NCI-H2171 treated with DMSO at 0.1 percent for 48 hours (cell line): Measurements from ENCODE around the gene ABCA9.
A peak's percentile ranks its signal among the peaks of the same experiment; 100 is the strongest.
"Not testable (repeated sequence)": the region's sequence is repeated elsewhere in the genome, so short reads cannot be mapped to it uniquely, and the experiment has no call there.

ENCODE experiments used
- DNase-seq: peaks from one replicate; lab custom pipeline; 2025; lab: John Stamatoyannopoulos, UW

The ABCA9 gene

DNA sequence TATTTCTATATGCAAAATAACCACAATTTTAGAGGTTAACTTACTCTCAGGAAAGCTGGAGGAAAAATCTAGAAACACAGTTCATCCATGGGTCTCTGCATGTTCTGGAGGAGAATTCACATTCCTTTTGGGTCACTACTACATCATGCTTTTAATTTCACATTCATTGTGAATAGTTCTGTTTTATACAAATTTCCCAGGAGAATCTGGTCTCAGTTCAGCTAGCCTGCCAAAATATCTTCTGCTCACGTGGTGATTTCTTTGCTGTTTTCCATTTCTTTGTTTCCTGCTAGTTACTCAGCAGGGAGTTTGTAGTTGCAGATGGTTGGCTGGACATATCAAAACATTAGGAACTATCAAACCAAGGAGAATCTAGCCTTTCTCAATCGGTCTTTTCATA lies at the start of gene ABCA9:
Gene ABCA9, minus strand, starts transcription at position 106 of the 400 bp plus-strand sequence. CDS start 9,801 bp downstream, outside the sequence.
- DNase-seq = peak; percentile 13

GRCh38 chr17:69105907-69106730 lies 45.4 kb upstream of the ABCA9 start:
- DNase-seq = peak; percentile 67

DNA sequence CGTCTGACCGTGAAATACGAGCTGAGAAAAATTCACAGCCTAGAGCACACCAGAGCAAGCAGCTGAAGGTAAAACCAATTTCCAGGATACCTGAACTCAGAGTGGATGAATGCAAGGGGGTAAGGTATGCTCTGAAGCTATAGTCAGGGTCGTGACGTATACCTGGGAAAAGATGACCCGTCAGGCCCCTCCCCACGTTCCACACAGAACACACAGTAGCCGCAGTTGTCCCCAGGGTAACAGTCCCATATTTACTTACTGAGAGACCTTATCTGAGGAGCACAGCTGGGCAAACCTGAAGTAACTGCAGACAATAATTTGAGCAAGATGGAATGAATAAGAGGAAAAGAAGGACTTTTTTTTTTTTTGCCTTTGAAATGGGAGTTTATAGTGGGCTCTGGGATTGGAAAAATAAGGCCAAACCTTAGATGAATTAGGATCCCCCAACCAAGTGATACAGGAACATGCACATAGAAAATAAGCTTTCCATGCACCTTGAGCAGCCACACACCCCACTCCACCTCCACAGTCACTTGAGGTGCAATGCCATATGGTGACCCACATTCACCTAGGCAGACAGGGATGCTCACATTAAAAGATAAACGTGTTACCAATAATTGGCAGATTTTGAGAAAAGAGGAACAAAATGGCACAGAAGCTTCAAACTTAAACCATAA lies 43.0 kb upstream of the ABCA9 start:
- DNase-seq = peak; percentile 57

GRCh38 chr17:69098625-69099024 lies 37.9 kb upstream of the ABCA9 start:
- no peak for DNase-seq

- no peak for DNase-seq
Observed at GRCh38 chr17:69096541-69096940, 35.8 kb upstream of the ABCA9 start.

GRCh38 chr17:69093995-69094394 lies 33.3 kb upstream of the ABCA9 start:
- DNase-seq = no peak

- DNase-seq = no peak
Observed at GRCh38 chr17:69093279-69093789, 32.6 kb upstream of the ABCA9 start.

- no peak for DNase-seq
Observed at GRCh38 chr17:69090365-69090764, 29.6 kb upstream of the ABCA9 start.

GRCh38 chr17:69088643-69089200 lies 28.0 kb upstream of the ABCA9 start:
- DNase-seq = no peak

DNA sequence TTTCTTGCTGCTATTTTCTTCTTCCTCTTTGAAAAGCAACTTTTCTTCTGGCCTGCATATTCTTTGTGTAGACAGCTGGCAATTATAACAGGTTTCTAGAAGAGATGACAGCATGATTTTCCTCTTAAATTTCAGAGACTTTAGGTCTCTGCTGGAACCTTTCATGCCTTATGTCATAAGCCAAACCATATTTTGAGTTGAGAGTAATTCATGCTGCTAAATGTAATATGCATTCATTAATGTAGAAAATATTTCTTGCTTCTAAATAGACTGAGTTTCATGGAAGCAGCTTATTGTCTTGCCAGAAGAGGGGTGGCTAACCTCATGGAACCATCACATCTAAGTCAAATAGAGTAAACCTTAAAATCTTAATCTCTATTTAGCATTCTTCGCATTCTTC lies 25.9 kb upstream of the ABCA9 start:
- no peak for DNase-seq

- DNase-seq = peak; percentile 32
Observed at GRCh38 chr17:69084911-69085310, 24.2 kb upstream of the ABCA9 start.

DNA sequence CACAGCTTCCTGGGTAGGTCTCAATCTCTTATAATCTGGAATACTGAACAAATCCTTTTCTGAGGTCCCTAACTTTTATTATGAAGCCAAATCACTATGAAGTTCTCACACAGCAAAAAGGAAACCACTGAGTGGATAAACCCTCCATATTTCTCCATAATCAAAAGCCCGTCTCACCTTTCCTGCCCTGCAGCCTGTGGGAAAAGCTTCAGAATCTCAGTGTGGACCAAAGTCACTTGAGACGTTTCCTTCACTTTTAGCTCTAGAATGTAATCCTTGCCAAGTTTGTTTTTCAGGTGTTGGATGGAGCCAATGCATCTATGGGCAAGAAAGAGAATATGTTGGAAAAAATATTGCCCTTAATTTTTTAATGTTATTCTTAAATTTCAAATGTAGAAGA lies 22.0 kb upstream of the ABCA9 start:
- no peak for DNase-seq

DNA sequence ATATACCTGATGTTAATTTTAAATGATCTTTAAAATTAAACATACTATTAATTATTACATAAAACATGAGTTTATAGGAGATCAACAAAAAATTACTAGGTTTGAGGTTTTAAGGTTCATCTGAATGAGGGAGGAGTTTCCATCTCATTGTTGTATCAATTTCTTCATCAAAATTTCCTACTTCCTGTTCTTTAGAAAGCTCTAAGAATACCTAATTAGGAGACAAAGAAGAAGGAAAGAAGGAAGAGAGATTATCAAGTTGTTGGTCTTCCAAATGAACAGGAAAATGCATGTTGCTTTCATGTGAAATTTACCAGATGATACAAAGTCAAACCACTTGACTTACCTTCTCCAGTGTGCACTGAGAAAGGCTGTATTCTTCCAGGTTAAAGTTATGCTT lies 18.1 kb upstream of the ABCA9 start:
- no peak for DNase-seq

DNA sequence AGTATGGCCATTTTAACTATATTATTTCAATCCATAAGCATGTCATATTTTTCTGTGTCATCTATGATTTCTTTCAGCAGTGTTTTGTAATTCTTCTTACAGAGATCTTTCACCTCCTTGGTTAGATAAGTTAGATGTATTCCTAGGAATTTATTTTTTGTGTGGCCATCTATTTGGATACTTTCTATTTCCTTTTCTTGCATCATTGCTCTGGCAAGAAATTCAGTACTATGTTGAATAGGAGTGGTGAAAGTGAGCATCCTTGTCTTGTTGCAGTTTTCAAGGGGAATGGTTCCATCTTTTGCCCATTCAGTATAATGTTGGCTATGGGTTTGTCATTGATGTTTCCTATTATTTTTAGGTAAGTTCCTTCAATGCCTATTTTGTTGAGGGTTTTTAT lies 15.1 kb upstream of the ABCA9 start:
- no peak for DNase-seq

- not testable (repeated sequence) for DNase-seq
Observed at GRCh38 chr17:69073392-69073791, 12.7 kb upstream of the ABCA9 start.

- not testable (repeated sequence) for DNase-seq
Observed at GRCh38 chr17:69072803-69073256, 12.1 kb upstream of the ABCA9 start.

- not testable (repeated sequence) for DNase-seq
Observed at GRCh38 chr17:69071233-69071586, 10.5 kb upstream of the ABCA9 start.

DNA sequence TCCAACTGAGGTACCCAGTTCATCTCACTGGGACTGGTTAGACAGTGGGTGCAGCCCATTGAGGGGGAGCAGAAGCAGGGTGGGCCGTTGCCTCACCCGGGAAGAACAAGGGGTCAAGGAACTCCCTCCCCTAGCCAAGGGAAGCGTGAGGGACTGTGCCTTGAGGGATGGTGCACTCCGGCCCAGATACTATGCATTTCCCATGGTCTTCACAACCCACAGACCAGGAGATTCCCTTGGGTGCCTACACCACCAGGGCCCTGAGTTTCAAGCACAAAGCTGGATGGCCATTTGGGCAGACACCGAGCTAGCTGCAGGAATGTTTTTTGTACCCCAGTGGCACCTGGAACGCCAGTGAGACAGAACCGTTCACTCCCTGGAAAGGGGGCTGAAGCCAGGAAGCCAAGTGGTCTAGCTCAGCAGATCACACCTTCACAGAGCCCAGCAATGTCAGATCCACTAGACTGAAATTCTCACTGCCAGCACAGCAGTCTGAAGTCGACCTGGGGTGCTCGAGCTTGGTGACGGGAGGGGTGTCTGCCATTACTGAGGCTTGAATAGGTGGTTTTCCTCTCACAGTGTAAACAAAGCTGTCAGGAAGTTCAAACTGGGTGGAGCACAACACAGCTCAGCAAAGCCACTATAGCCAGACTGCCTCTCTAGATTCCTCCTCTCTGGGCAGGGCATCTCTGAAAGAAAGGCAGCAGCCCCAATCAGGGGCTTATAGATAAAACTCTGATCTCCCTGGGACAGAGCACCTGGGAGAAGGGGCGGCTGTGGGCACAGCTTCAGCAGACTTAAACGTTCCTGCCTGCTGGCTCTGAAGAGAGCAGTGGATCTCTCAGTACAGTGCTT lies 9.9 kb upstream of the ABCA9 start:
- peak; percentile 11 for DNase-seq

- DNase-seq = no peak
Observed at GRCh38 chr17:69069226-69069750, 8.6 kb upstream of the ABCA9 start.

DNA sequence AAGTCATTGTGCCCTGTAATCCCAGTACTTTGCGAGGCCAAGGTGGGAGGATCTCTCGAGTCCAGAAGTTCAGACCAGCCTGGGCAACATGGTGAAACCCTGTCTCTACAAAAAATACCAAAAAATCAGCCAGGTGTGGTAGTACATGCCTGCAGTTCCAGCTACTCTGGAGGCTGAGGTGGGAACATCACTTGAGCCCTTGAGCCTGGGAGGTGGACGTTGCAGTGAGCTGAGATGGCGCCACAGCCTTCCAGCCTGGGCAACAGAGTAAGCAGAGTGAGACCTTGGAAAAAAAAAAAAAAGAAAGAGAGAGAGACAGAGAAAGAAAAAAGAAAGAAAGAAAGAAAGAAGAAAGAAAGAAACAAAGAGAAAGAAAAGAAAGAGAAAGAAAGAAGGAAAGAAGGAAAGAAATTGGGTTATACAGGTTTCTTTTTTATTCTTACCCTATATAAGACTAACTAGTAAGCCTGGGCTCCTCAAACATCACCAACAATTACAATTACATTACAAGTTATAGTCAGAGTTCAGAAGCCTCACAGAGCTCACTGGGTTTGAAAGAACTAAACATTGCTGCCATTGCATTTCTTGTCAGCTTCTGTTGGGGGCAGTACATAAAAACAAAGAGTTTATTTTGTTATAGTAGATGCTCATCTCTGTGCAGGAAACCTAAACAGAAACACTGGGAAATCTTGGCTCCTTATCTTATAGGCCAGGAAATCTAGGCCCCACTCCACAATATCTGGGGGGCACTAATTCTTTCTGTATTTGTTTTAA lies 6.7 kb upstream of the ABCA9 start:
- no peak for DNase-seq

DNA sequence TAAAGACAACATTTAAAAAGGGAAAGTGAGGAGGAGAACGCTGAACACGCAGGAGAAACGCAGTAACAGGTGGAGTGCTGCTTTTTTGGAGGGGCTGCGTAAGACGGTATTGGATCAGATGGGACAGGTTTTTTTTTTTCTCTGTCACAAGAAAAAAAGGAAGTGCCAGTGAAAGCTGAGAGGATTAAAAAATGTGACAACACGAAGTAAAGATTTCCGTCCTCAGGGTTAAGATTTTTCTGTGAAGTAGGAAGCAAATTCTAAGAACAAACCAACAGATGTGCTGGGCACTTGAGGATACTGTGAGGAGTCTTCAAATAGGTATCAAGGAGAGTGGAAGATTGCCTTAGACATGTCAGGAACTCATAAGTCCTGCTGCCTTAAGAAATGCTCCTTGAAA lies 5.8 kb upstream of the ABCA9 start:
- DNase-seq = no peak
